HG03066 (cell line): ENCODE results near the gene SCYGR5.
"Not testable (repeated sequence)": the region's sequence is repeated elsewhere in the genome, so short reads cannot be mapped to it uniquely, and the experiment has no call there.

Experiments
- ATAC-seq: cut with Tn5 transposase; IDR thresholded peaks from one replicate; pipeline ENCODE4 v1.9.1; 2021; ENCODE audit warnings: low read depth; ENCODE audit not compliant: unreplicated experiment

SCYGR5 gene

DNA sequence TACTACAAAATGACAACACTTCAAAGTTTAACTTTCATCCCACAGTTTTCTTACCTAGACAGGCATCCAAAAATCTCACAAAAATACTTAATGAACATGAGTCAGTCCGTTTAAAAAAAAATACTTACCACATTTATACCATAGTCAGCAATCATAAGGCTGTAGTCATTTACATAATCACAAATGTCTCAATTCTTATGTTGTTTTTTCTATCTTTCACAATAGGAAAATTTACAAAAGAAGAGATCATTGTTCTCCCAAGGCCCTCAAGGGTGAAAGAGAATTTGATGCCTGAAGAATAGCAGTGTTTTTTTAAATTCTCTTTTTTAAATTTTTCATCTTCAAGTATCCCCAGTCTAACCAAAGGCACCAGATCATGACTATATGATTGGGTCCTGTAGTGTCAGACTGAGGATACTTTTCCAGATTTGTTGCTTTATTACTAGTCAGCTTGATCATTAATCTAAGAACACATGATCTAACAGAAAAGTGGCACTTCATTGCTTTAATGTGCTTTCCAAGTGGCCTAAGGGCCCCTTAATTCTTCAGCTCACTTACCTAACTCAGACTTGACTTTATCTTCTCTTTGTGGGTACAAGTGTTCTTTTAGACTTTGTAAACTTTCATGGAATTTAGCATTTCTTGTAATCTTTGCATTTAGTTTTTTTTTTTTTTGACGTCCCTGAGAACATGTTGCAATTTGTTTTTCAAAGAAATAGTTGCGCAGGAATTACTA is 4.7 kb downstream of the SCYGR5 start:
- no peak for ATAC-seq

- ATAC-seq: not testable (repeated sequence)
These were observed 7.0 kb downstream of the SCYGR5 start for GRCh38 chr2:227673620-227674019.

GRCh38 chr2:227674485-227674884 is 7.9 kb downstream of the SCYGR5 start:
- ATAC-seq: no peak

DNA sequence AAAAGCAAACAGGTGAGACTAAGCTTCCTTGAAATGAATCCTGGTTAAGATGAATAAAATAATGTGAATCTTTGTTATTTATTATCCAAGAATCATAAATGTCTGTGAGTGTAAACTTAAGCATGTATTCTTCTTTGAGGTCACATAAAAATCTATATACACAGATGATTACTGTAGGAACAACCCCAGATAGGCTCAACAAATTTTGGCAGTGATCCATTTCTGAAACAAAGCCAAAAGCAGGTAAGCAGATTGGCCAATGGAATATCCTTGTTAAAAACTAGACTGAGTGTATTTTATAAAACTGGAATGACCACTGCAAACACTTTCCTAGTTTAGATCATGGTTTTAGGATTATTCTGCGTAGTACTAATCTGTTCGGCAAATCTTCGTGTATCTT is 11.3 kb downstream of the SCYGR5 start:
- ATAC-seq: no peak

DNA sequence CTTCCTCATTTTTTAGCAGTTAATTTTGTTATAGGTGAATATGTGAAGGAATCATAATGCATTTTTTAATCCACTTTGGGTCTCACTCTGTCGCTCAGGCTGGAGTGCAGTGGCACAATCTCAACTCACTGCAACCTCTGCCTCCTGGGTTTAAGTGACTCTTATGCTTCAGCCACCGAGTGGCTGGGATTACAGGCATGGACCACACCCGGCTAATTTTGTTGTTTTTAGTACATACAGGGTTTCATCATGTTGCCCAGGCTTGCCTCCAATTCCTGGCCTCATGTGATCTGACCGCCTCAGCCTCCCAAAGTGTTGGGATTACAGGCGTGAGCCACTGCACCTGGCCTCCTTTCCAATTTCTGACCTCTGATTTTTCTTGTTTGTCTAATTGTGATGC is 17.7 kb downstream of the SCYGR5 start:
- ATAC-seq: no peak

- no peak for ATAC-seq
These were observed 20.6 kb downstream of the SCYGR5 start for GRCh38 chr2:227687189-227687588.

DNA sequence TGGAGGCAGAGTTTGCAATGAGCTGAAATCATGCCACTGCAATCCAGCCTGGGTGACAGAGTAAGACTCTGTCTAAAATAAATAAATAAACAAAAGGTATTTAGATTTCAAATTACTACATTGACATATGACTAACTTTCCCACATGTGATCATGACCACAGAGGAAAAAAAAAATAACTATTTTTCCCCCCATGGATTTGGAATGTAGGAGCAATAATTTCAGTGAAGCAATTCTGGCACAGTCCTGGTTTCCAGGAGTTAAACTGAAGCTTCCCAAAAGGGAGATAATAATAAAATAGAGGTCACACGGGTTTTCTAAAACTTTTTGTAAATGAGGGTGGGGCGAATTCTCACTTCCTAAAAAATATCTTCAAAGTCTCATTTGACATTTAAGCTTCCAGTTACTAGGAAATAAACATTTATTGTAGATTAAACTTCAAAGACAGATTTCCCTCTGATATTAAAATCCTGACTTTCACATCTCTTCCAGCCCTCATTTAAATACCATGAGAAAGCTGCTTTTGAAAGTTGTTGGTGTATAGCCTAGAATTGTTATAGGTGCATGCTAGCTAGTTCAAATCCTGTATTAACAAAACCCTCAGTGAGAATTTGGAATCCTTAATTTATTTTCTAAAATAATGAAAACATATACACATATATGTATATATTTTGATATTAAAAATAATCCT is 30.5 kb downstream of the SCYGR5 start:
- ATAC-seq: no peak

- no peak for ATAC-seq
These were observed 35.0 kb downstream of the SCYGR5 start for GRCh38 chr2:227701556-227701955.

GRCh38 chr2:227703280-227703732 is 36.7 kb downstream of the SCYGR5 start:
- ATAC-seq: no peak

DNA sequence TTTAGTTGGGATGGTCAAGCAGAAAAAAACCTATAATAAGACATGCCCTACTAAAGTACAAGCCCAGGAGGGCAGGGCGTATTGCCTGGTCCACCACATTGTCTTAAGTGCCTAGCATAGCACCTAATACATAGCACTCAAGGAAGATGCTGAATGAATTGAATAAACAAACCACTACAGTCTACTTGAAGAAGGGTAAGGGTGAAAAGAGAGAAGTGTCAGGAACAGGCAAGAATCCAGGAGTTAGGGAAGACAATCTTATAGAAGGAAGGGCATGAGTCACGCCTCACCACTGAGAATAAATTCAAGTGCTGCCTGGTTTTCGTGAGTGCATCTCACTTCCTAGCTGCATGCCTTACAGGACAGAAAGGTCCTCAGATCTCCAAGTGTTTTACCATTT is 37.4 kb downstream of the SCYGR5 start:
- no peak for ATAC-seq

GRCh38 chr2:227706859-227707258 is 40.3 kb downstream of the SCYGR5 start:
- ATAC-seq: no peak

- ATAC-seq: no peak
These were observed 40.8 kb downstream of the SCYGR5 start for GRCh38 chr2:227707390-227707789.

DNA sequence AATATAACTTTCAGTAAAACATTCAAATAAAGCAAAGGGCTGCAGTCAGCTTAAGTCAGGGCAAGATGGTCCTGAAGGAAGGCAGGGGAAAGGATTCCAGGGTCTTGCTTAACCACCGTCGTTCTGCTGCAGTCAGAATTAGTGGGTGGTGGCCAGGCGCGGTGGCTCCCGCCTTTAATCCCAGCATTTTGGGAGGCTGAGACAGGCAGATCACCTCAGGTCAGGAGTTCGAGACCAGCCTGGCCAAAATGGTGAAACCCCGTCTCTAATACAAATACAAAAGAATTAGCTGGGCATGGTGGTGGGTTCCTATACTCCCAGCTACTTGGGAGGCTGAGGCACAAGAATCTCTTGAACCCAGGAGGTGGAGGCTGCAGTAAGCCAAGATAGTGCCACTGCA is 44.4 kb downstream of the SCYGR5 start:
- ATAC-seq: no peak

DNA sequence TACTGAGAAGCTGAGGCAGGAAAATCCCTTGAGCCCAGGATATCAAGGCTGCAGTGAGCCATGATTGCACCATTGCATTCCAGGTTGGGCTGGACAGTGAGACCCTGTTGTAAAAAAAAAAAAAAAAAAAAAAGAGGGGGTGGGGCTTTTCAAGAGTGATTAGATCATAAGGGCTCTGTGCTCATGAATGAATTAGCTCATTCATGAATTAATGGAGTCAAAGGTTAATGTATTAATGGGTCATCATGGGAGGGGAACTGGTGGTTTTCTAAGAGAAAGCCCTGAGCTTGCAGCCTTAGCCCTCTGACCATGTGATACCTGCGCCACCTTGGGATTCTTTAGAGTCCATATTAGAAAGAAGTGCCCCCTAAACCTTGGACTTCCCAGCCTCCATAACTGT is 46.7 kb downstream of the SCYGR5 start:
- no peak for ATAC-seq

DNA sequence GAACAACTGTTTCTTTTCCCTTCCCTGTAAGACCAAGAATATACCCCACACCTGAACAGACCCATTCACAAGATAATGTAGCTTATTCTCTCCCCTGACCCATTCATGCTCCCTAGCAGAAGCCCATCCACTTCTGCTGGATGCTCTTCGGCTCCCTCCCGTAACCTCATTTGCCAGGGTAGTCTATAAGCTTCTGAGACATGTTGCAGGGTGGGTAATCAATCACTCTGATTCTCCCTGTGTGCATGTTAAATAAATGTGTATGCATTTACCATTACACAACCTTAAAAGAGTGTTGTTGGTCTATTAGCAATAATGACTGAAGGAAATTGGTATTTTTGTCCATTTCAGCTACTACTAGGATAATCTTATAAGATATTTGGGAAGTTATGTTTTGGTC is 49.9 kb downstream of the SCYGR5 start:
- ATAC-seq: no peak
